Measurements from ENCODE around the gene CHRNA3. TPM values are rescaled to one million over a fixed set of nuclear protein-coding genes. Genes with fewer than 3 reads are reported as not detected.

CHRNA3 gene
- total and polyA plus RNA-seq, 12 donors: 0.04 to 9.2 (median 0.54) TPM; not detected in 4

DNA sequence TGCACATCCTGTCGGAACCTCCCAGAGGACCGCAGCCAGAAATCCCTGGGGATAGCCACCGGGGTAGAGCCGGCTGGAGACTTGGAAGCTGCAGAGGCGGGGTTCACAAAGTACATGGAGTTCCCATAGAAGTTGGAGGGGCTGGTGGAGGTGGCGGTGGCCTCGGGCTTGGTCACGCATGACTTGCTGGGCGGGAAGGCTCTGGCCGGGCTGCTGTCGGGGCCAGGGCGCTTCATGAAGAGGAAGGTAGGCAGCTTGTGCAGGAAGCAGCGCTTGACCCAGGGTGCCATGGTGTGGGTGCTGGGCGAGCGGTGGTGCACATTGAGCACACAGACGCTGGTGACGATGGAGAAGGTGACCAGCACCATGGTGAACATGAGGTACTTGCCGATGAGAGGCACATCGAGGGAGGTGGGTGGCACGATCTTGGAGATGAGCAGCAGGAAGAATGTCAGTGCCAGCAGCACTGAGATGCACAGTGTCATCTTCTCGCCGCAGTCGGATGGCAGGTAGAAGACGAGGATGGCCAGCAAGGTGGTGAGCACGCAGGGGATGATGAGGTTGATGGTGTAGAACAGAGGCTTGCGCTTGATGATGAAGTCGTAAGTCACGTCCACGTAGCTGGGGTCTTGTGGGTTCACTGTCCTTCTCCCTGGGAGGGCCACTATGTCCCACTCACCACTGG lies 8.4 kb upstream of the CHRNA3 start:
- intact Hi-C loops (cut with DNase I): loop anchor here in 1 of 10 donors (5.0 kb wide), 1 partner anchor 83 kb away; no protein-coding TSS in a partner anchor
- ATAC-seq (no peak), DNase-seq (no peak)
- no peak overlapping the region for H3K4me3 ChIP-seq
- WGBS, 2 donors: 91% methylated on average over 29 of the region's 29 CpGs
- peaks cover 0 to 19% (median 0%) of the 10 kb centered on the region in 11 donors for H3K9me3 ChIP-seq
- peaks cover 0 to 42% (median 26%) of the 10 kb centered on the region in 7 donors for H3K27me3 ChIP-seq
- no peak overlapping the region for H3K27ac ChIP-seq
- no peaks in the 10 kb centered on the region for H3K4me1 ChIP-seq
- TF ChIP-seq, protein P1, sequence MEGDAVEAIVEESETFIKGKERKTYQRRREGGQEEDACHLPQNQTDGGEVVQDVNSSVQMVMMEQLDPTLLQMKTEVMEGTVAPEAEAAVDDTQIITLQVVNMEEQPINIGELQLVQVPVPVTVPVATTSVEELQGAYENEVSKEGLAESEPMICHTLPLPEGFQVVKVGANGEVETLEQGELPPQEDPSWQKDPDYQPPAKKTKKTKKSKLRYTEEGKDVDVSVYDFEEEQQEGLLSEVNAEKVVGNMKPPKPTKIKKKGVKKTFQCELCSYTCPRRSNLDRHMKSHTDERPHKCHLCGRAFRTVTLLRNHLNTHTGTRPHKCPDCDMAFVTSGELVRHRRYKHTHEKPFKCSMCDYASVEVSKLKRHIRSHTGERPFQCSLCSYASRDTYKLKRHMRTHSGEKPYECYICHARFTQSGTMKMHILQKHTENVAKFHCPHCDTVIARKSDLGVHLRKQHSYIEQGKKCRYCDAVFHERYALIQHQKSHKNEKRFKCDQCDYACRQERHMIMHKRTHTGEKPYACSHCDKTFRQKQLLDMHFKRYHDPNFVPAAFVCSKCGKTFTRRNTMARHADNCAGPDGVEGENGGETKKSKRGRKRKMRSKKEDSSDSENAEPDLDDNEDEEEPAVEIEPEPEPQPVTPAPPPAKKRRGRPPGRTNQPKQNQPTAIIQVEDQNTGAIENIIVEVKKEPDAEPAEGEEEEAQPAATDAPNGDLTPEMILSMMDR (IDR thresholded peaks at IDR 0.05): no peak
- H3K36me3 ChIP-seq: no peaks in the 10 kb centered on the region

DNA sequence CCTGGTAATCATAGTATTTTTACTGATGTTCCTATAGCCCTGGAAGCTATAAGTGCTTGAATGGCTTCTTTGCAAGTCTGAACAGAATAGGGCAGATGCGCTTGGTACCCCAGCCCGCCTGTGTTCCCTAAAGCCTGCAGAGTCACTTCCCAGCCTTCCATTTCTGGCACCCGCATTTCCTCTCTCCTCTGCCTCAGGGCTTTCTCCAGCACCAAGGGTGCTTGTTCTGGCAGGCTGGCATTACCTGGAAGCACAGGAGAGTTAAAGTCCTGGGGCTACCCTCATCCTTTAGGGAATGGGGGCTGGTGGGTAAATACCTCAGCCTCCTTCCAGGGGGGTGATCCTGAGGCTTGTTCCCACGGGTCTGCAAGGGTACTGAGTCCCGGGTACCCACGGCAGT lies 7.4 kb upstream of the CHRNA3 start:
- no peaks in the 10 kb centered on the region for H3K36me3 ChIP-seq
- H3K27ac ChIP-seq: no peak overlapping the region
- peaks cover 0 to 9% (median 0%) of the 10 kb centered on the region in 11 donors for H3K9me3 ChIP-seq
- no peak overlapping the region for H3K4me3 ChIP-seq
- TF ChIP-seq, protein P1 (IDR thresholded peaks at IDR 0.05): no peak
- DNase-seq: no peak
- H3K4me1 ChIP-seq: no peaks in the 10 kb centered on the region
- intact Hi-C loops (cut with DNase I): loop anchor here in 1 of 10 donors (5.0 kb wide), 1 partner anchor 84 kb away; no protein-coding TSS in a partner anchor
- WGBS, 2 donors: 77 to 86% methylated on average over 6 of the region's 6 CpGs
- no peak for ATAC-seq
- H3K27me3 ChIP-seq: peaks cover 0 to 46% (median 36%) of the 10 kb centered on the region in 7 donors

DNA sequence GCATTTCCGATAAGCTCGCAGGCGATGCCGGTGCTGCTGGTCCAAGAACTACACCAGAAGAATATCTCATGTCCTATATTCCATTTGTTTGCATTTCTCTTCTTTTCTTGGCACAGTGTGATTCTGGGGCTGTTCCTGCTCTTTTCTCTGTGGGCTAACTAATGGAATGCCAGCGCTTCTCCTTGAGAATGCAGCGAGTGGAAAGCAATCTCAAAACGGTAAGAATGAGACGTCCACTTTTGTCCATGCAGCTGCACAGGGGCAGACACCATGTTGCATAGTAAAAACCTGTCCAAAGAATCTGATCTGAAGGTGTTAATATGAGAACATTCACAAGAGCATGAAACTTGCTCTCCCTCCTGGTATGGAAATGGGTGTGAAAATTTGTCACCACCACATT lies 6.6 kb upstream of the CHRNA3 start:
- ATAC-seq (no peak), DNase-seq (no peak)
- Histone ChIP-seq H3K4me1 (no peaks in the 10 kb centered on the region), H3K36me3 (no peaks in the 10 kb centered on the region), H3K27ac (no peak overlapping the region), H3K27me3 (peaks cover 0 to 54% (median 43%) of the 10 kb centered on the region in 7 donors), H3K9me3 (peaks cover 0 to under 1% (median 0%) of the 10 kb centered on the region in 11 donors), H3K4me3 (no peak overlapping the region)
- intact Hi-C loops (cut with DNase I): loop anchor here in 1 of 10 donors (5.0 kb wide), 1 partner anchor 85 kb away; no protein-coding TSS in a partner anchor
- TF ChIP-seq, protein P1 (IDR thresholded peaks at IDR 0.05): no peak
- 79 to 82% methylated on average over 8 of the region's 8 CpGs for WGBS, 2 donors

DNA sequence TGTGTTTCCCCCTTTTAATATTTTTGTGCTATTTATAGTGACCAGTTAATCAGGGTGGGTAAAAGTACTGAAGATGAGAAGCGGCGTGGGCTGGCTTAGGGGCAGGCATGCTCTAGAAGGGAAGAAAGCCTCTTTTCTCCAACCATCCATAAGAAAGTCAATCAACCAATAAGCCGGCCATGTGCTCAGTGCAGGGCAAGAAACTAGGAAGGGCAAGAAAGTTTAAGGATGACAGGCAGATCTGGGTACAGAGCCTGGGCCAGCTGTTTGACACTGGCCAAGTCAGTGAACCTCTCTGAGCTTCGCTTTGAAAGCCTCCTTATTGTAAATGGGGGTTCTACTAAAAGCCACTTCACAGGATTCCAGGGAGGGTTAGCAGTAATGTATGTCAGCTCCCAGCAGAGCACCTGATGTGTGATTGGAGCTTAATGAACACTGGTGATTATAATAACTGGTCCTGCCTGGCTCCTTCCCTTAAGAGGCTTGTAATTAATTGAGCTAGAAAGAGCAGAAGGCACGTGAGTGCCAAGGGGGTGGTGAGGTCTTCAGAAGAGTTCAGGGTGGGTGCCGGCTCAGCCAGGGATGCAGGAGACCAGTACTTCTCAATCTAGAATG lies 5.7 kb upstream of the CHRNA3 start:
- H3K27ac ChIP-seq: no peak overlapping the region
- ATAC-seq: no peak
- peaks cover 0 to 63% (median 52%) of the 10 kb centered on the region in 7 donors for H3K27me3 ChIP-seq
- DNase-seq: no peak
- no peak overlapping the region for H3K4me3 ChIP-seq
- H3K36me3 ChIP-seq: no peaks in the 10 kb centered on the region
- TF ChIP-seq, protein P1 (IDR thresholded peaks at IDR 0.05): no peak
- no peaks in the 10 kb centered on the region for H3K4me1 ChIP-seq
- 82 to 84% methylated on average over 6 of the region's 6 CpGs for WGBS, 2 donors
- intact Hi-C loops (cut with DNase I): loop anchor here in 1 of 10 donors (5.0 kb wide), 1 partner anchor 86 kb away; no protein-coding TSS in a partner anchor
- no peaks in the 10 kb centered on the region for H3K9me3 ChIP-seq

All from heart right ventricle (tissue), 16 donors.